HCT116 (cell line): ENCODE measurements around the gene WHRN. TPM values are rescaled to one million over a fixed set of nuclear protein-coding genes. Genes with fewer than 3 reads are reported as not detected.

Experiments
- ATAC-seq: fragments of 200-7000 bp; cut with Tn5 transposase; 2 replicates; pipeline ENCODE4 v1.9.1; 2020; ENCODE audit warnings: mild to moderate bottlenecking, moderate library complexity
- BruUV-seq: library from RNA; stranded (reverse); fragments of 400-500 nt; replicated peaks from 2 replicates; lab custom pipeline; 2021; lab: Mats Ljungman, UMichigan
- CTCF ChIA-PET: fragments of 300-600 bp; sonication (Branson Sonifier 250); formaldehyde crosslinking; loops from one replicate; lab custom pipeline; 2021; ENCODE audit warnings: antibody characterized with exemption; lab: Charles Lee
- POLR2A ChIA-PET: fragments of 300-600, 350-600 bp; sonication (Branson Sonifier 250); formaldehyde crosslinking; loops from one replicate; lab custom pipeline; 2021; ENCODE audit warnings: antibody characterized with exemption; lab: Charles Lee
- RAD21 ChIA-PET, 2 experiments: fragments of 300-600 bp; sonication (Branson Sonifier 250); formaldehyde crosslinking; loops; one replicate each; lab custom pipeline; 2023; ENCODE audit warnings: low total read pairs in 2 of 2; ENCODE audit not compliant: uncharacterized antibody in 2 of 2, unreplicated experiment in 2 of 2, low non-redundant PET in 1 of 2; lab: Charles Lee
- DNase-seq: peaks from one replicate; pipeline ENCODE4 v3.0.0-alpha.2; 2010; ENCODE audit warnings: low read depth, low spot score
- H2AFZ ChIP-seq: fragments of 200-600 bp; shearing (Covaris generic), sonication (generic); 2 replicates; pipeline ENCODE4 v1.6.1; 2017; ENCODE audit warnings: low read depth, mixed run types, mixed read lengths, antibody characterized with exemption, low read length; ENCODE audit not compliant: poor library complexity, severe bottlenecking
- H3K27ac ChIP-seq: 2 replicates; pipeline ENCODE4 v1.5.1; 2012; ENCODE audit warnings: low read depth, low read length
- H3K27me3 ChIP-seq: fragments of 200-600 bp; sonication (generic); 2 replicates; pipeline ENCODE4 v1.6.1; 2016; ENCODE audit warnings: mixed run types, low read length, mixed read lengths; ENCODE audit not compliant: insufficient read depth
- H3K36me3 ChIP-seq, 2 experiments: fragments of 200-500 bp in 1 of 2; fragments of 200-600 bp in 1 of 2; sonication (Bioruptor generic) in 1 of 2; sonication (generic) in 1 of 2; 2 replicates each; pipeline versions ENCODE4 v1.5.1 to v1.6.1; 2014 to 2016; ENCODE audit warnings: low read length in 2 of 2, inconsistent platforms in 1 of 2, mixed read lengths in 1 of 2, mixed run types in 1 of 2; ENCODE audit not compliant: insufficient read depth in 2 of 2, control insufficient read depth in 1 of 2
- H3K4me1 ChIP-seq, 2 experiments: fragments of 200-600 bp in 1 of 2; sonication (generic) in 1 of 2; 2 replicates each; pipeline versions ENCODE4 v1.5.1 to v1.6.1; 2012 to 2017; ENCODE audit warnings: low read length in 2 of 2, inconsistent platforms in 1 of 2, mild to moderate bottlenecking in 1 of 2, mixed read lengths in 1 of 2, mixed run types in 1 of 2, moderate library complexity in 1 of 2; ENCODE audit not compliant: insufficient read depth in 2 of 2, control insufficient read depth in 1 of 2
- H3K4me2 ChIP-seq: fragments of 200-600 bp; sonication (generic); 2 replicates; pipeline ENCODE4 v1.6.1; 2017; ENCODE audit warnings: mixed run types, low read length, mixed read lengths
- H3K4me3 ChIP-seq, 2 experiments: fragments of 200-600 bp in 1 of 2; sonication (generic) in 1 of 2; replicated peaks in 1 of 2; 2 replicates each; pipeline ENCODE4 v1.5.1; 2011 to 2016; ENCODE audit warnings: low read length in 2 of 2, control low read depth in 1 of 2, low read depth in 1 of 2, mild to moderate bottlenecking in 1 of 2, mixed read lengths in 1 of 2, mixed run types in 1 of 2
- H3K79me2 ChIP-seq: fragments of 200-600 bp; sonication (generic); 2 replicates; pipeline ENCODE4 v1.6.1; 2017; ENCODE audit warnings: mild to moderate bottlenecking, mixed run types, low read length, moderate library complexity, mixed read lengths; ENCODE audit not compliant: insufficient read depth
- H3K9ac ChIP-seq: fragments of 200-600 bp; sonication (generic); 2 replicates; pipeline ENCODE4 v1.6.1; 2016; ENCODE audit warnings: low read length, mixed read lengths
- H3K9me2 ChIP-seq: fragments of 200-600 bp; sonication (generic), shearing (Covaris generic); 2 replicates; pipeline ENCODE4 v1.6.1; 2017; ENCODE audit warnings: mixed run types, mild to moderate bottlenecking, moderate library complexity; ENCODE audit not compliant: insufficient read depth
- H3K9me3 ChIP-seq, 2 experiments: fragments of 200-500 bp in 1 of 2; fragments of 200-600 bp in 1 of 2; sonication (Bioruptor generic) in 1 of 2; sonication (generic) in 1 of 2; 2 replicates each; pipeline ENCODE4 v1.6.1; 2014 to 2017; ENCODE audit warnings: low read length in 2 of 2, mixed read lengths in 2 of 2, inconsistent platforms in 1 of 2, low read depth in 1 of 2, mild to moderate bottlenecking in 1 of 2, mixed run types in 1 of 2, moderate library complexity in 1 of 2; ENCODE audit not compliant: control insufficient read depth in 1 of 2, insufficient read depth in 1 of 2
- H4K20me1 ChIP-seq: fragments of 200-600 bp; sonication (generic), shearing (Covaris generic); 2 replicates; pipeline ENCODE4 v1.6.1; 2017; ENCODE audit warnings: mixed run types, mild to moderate bottlenecking, moderate library complexity; ENCODE audit not compliant: insufficient read depth
- ATF3 ChIP-seq: IDR thresholded peaks from 2 replicates; pipeline ENCODE4 v1.6.1; 2012
- CTCF ChIP-seq, 3 experiments: fragments of 200-600 bp in 1 of 3; sonication (generic) in 1 of 3; IDR thresholded peaks in 2 of 3; conservative IDR thresholded peaks in 1 of 3; 2 replicates each; pipeline ENCODE4 v1.5.1; 2012 to 2017; ENCODE audit warnings: low read depth in 2 of 3, low read length in 2 of 3, antibody characterized with exemption in 1 of 3, borderline replicate concordance in 1 of 3, control low read depth in 1 of 3, mild to moderate bottlenecking in 1 of 3, mixed read lengths in 1 of 3, mixed run types in 1 of 3, moderate library complexity in 1 of 3; ENCODE audit not compliant: insufficient read depth in 1 of 3
- EGR1 ChIP-seq: IDR thresholded peaks from 2 replicates; pipeline ENCODE4 v1.6.1; 2012; ENCODE audit warnings: low read depth
- FOSL1 ChIP-seq: IDR thresholded peaks from 2 replicates; pipeline ENCODE4 v1.6.1; 2012; ENCODE audit warnings: low read depth
- JUND ChIP-seq: IDR thresholded peaks from 2 replicates; pipeline ENCODE4 v1.6.1; 2012
- MAX ChIP-seq: IDR thresholded peaks from 2 replicates; pipeline ENCODE4 v1.6.1; 2012
- POLR2AphosphoS5 ChIP-seq: IDR thresholded peaks from 2 replicates; pipeline ENCODE4 v1.6.1; 2011; ENCODE audit warnings: mild to moderate bottlenecking, low read depth, low read length, moderate library complexity
- REST ChIP-seq: IDR thresholded peaks from 2 replicates; pipeline ENCODE4 v1.6.1; 2012; ENCODE audit warnings: low read depth
- SRF ChIP-seq: IDR thresholded peaks from 2 replicates; pipeline ENCODE4 v1.6.1; 2012; ENCODE audit warnings: low read depth
- TCF7L2 ChIP-seq: IDR thresholded peaks from 2 replicates; pipeline ENCODE4 v1.7.0; 2011; ENCODE audit warnings: borderline replicate concordance, inconsistent platforms; ENCODE audit not compliant: insufficient read depth, insufficient read length; ENCODE audit errors: extremely low read depth
- YY1 ChIP-seq: IDR thresholded peaks from 2 replicates; pipeline ENCODE4 v1.6.1; 2011; ENCODE audit warnings: low read length, low read depth, moderate library complexity, mild to moderate bottlenecking; ENCODE audit not compliant: insufficient replicate concordance; ENCODE audit errors: extremely low read depth
- ZFX ChIP-seq: fragments of 450-650 bp; IDR thresholded peaks from 2 replicates; pipeline ENCODE4 v1.6.1; 2017
- intact Hi-C: fragments of 100-400 bp; cut with micrococcal nuclease; formaldehyde crosslinking; loops from 2 replicates; pipeline ENCODE4 v1.10.0; 2022
- total RNA-seq: library from RNA; stranded (reverse); gene quantifications from one replicate; pipeline ENCODE4 v1.2.1, GENCODE V29; 2021; ENCODE audit not compliant: unreplicated experiment
- TF ChIP-seq, protein P1 (sequence below): IDR thresholded peaks from 2 replicates; pipeline ENCODE4 v1.6.1; 2011; ENCODE audit warnings: mild to moderate bottlenecking, low read length, moderate library complexity; ENCODE audit not compliant: insufficient replicate concordance; ENCODE audit errors: extremely low read depth

WHRN gene
- total RNA-seq, 1 experiment from 2014 or later, result 12.8 TPM

DNA sequence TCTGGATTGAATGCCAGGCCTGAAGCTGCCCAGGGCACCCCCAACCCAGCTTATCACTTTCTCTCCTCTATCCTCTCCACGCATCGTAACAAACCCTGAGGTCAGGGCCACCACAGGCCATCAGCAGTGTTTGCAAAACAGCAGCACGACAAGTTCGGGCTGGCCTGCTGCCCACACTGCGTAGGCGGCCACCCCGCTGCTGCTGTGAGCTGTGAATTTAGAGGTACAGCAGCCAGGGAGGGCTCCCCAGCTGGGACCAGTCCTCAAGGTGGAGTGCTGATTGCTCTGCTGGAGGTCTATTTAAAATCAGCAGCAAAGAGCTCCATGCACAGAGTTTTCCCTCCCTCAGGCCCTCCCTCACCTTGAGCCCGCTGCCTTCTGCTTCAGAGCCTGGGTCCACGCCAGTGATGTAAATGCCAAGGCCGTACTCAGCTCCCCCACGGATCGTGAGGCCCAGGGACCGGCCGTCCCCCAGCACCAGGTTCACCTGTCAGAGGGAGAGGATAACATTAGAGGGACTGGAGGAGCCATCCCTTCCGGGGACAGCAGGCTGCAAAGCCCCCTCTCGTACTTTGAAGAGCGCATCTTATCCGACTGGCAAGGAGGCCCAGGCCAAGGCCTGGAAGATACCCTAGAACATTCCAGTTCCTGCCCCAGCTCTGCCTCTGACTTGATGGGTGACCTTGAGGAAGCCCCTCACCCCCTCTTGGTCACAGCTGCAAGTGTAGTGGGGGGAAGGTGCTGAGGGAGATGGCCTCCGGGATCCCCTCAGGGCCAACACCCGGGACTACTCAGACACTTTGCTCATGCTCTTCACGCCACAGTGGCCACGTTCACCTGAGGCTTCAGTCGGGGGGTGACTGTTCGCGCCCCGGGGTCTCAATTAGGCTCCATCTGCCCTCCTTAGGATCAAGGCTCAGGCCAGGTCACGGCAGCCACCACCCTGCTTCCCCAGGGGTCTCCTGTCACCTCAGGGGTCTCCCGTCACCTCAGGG, 39.1 kb downstream of the WHRN start:
- intact Hi-C loops, result no loop called here
- H2AFZ ChIP-seq, result no peak overlapping the region
- no peaks in the 10 kb centered on the region for H4K20me1 ChIP-seq
- peaks cover 0 to 7% of the 10 kb centered on the region in 2 experiments; a peak in 1 of 4 replicates for H3K4me1 ChIP-seq
- ATAC-seq (no peak), DNase-seq (no peak)
- H3K4me3 ChIP-seq, result no peak overlapping the region
- H3K27ac ChIP-seq, result no peak overlapping the region
- ChIA-PET POLR2A (no interaction called here), CTCF (no interaction called here), RAD21 (no interaction called here)
- BruUV-seq, result no TSS peak
- H3K36me3 ChIP-seq, result no peaks in the 10 kb centered on the region
- TF ChIP-seq JUND (no peak), MAX (no peak), REST (no peak), ZFX (no peak), CTCF (IDR thresholded peaks at IDR 0.05 in 2 of 3, conservative IDR thresholded peaks at IDR 0.05 in 1 of 3; ENCODE audit: borderline replicate concordance in 1 of 3, insufficient read depth in 1 of 3, low read depth in 2 of 3, low read length in 2 of 3) (no peak), YY1 (no peak), ATF3 (no peak), EGR1 (no peak), TCF7L2 (no peak), FOSL1 (no peak), POLR2AphosphoS5 (no peak), SRF (no peak)
- TF ChIP-seq, protein P1, sequence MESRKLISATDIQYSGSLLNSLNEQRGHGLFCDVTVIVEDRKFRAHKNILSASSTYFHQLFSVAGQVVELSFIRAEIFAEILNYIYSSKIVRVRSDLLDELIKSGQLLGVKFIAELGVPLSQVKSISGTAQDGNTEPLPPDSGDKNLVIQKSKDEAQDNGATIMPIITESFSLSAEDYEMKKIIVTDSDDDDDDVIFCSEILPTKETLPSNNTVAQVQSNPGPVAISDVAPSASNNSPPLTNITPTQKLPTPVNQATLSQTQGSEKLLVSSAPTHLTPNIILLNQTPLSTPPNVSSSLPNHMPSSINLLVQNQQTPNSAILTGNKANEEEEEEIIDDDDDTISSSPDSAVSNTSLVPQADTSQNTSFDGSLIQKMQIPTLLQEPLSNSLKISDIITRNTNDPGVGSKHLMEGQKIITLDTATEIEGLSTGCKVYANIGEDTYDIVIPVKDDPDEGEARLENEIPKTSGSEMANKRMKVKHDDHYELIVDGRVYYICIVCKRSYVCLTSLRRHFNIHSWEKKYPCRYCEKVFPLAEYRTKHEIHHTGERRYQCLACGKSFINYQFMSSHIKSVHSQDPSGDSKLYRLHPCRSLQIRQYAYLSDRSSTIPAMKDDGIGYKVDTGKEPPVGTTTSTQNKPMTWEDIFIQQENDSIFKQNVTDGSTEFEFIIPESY, result no peak
- H3K9me2 ChIP-seq, result no peaks in the 10 kb centered on the region
- no peak overlapping the region for H3K4me2 ChIP-seq
- no peak overlapping the region for H3K9ac ChIP-seq
- H3K79me2 ChIP-seq, result no peaks in the 10 kb centered on the region
- H3K27me3 ChIP-seq, result no peaks in the 10 kb centered on the region
- no peaks in the 10 kb centered on the region for H3K9me3 ChIP-seq
